ENCODE measurements around the gene ABCF3.

- no peak for TF ChIP-seq EZH2 (IDR thresholded peaks at IDR 0.05; ENCODE audit: insufficient read depth, poor library complexity, severe bottlenecking)
- no peak for TF ChIP-seq EZH2phosphoT487 (IDR thresholded peaks at IDR 0.05; ENCODE audit: insufficient read depth, low read depth)
Observed at GRCh38 chr3:184155644-184156521, 30.1 kb upstream of the ABCF3 start.
